ENCODE data around the gene CFAP161. TPM values are rescaled to one million over a fixed set of nuclear protein-coding genes. Genes with fewer than 3 reads are reported as not detected.

CFAP161 gene
- total RNA-seq, 2 experiments from 2014 or later, result not detected

- no peak overlapping the region for H3K27ac Mint-ChIP-seq
- H3K36me3 Mint-ChIP-seq (ENCODE audit: low read depth), result no peaks in the 10 kb centered on the region
- ATAC-seq, result no peak
- POLR2A ChIA-PET, result no interaction called here
- peaks cover 49% of the 10 kb centered on the region for H3K27me3 Mint-ChIP-seq
- CTCF ChIA-PET, result no interaction called here
- H3K4me3 Mint-ChIP-seq, result no peak overlapping the region
- DNase-seq, result no peak
- intact Hi-C loops (cut with micrococcal nuclease), result no loop called here
- TF ChIP-seq CTCF (IDR thresholded peaks at IDR 0.05), result no peak
- H3K9me3 Mint-ChIP-seq, result no peaks in the 10 kb centered on the region
- H3K4me1 Mint-ChIP-seq (ENCODE audit: low read depth), result peaks cover 2% of the 10 kb centered on the region
These were observed 40.1 kb upstream of the CFAP161 start for GRCh38 chr15:81093961-81094360.

- no peak for ATAC-seq
- no peak for DNase-seq
- Mint-ChIP-seq H3K27me3 (peaks cover 42% of the 10 kb centered on the region), H3K4me3 (no peak overlapping the region), H3K4me1 (ENCODE audit: low read depth) (peaks cover 4% of the 10 kb centered on the region), H3K9me3 (no peaks in the 10 kb centered on the region), H3K36me3 (ENCODE audit: low read depth) (no peaks in the 10 kb centered on the region), H3K27ac (no peak overlapping the region)
- intact Hi-C loops (cut with micrococcal nuclease), result no loop called here
- POLR2A ChIA-PET, result interaction anchor here (1.0 kb wide), 1 partner anchor 51 kb away, joined by 3 read pairs; no protein-coding TSS in a partner anchor
- no peak for TF ChIP-seq CTCF (IDR thresholded peaks at IDR 0.05)
- CTCF ChIA-PET, result interaction anchor here (1.1 to 1.8 kb wide), 2 partner anchors 14 to 170 kb away, joined by 4 to 8 read pairs; no protein-coding TSS in a partner anchor
These were observed 38.2 kb upstream of the CFAP161 start for GRCh38 chr15:81095690-81096365.

GRCh38 chr15:81096398-81096797 is 37.7 kb upstream of the CFAP161 start:
- POLR2A ChIA-PET, result interaction anchor here (1.0 kb wide), 1 partner anchor 51 kb away, joined by 3 read pairs; no protein-coding TSS in a partner anchor
- peaks cover 42% of the 10 kb centered on the region for H3K27me3 Mint-ChIP-seq
- CTCF ChIA-PET, result interaction anchor here (1.1 to 1.8 kb wide), 2 partner anchors 13 to 170 kb away, joined by 4 to 8 read pairs; no protein-coding TSS in a partner anchor

GRCh38 chr15:81097116-81097889 is 36.8 kb upstream of the CFAP161 start:
- no peaks in the 10 kb centered on the region for H3K36me3 Mint-ChIP-seq (ENCODE audit: low read depth)

More at GRCh38 chr15:81096398-81096797, 37.7 kb upstream of the CFAP161 start:
- Mint-ChIP-seq H3K9me3 (no peaks in the 10 kb centered on the region), H3K36me3 (ENCODE audit: low read depth) (no peaks in the 10 kb centered on the region), H3K27ac (no peak overlapping the region), H3K4me1 (ENCODE audit: low read depth) (peaks cover 4% of the 10 kb centered on the region), H3K4me3 (no peak overlapping the region)
- DNase-seq (no peak), ATAC-seq (no peak)
- intact Hi-C loops (cut with micrococcal nuclease), result no loop called here
- no peak for TF ChIP-seq CTCF (IDR thresholded peaks at IDR 0.05)

More at GRCh38 chr15:81097116-81097889, 36.8 kb upstream of the CFAP161 start:
- ATAC-seq (no peak), DNase-seq (no peak)
- no peak overlapping the region for H3K4me3 Mint-ChIP-seq
- intact Hi-C loops (cut with micrococcal nuclease), result no loop called here
- ChIA-PET POLR2A (interaction anchor here (1.0 kb wide), 1 partner anchor 52 kb away, joined by 3 read pairs; no protein-coding TSS in a partner anchor), CTCF (interaction anchor here (1.1 to 13.1 kb wide), 2 partner anchors 12 to 170 kb away, joined by 4 to 195 read pairs; no protein-coding TSS in a partner anchor)
- no peak overlapping the region for H3K27ac Mint-ChIP-seq
- no peaks in the 10 kb centered on the region for H3K9me3 Mint-ChIP-seq
- TF ChIP-seq CTCF (IDR thresholded peaks at IDR 0.05), result no peak
- H3K4me1 Mint-ChIP-seq (ENCODE audit: low read depth), result peaks cover 4% of the 10 kb centered on the region
- peaks cover 39% of the 10 kb centered on the region for H3K27me3 Mint-ChIP-seq

All from activated CD8-positive, alpha-beta T cell treated with anti-CD3 and anti-CD28 coated beads for 36 hours (primary cell).